Measurements from ENCODE around the gene KCNK3. TPM values are rescaled to one million over a fixed set of nuclear protein-coding genes. Genes with fewer than 3 reads are reported as not detected.
A peak's percentile ranks its signal among the peaks of the same experiment; 100 is the strongest.
"Not testable (repeated sequence)": the region's sequence is repeated elsewhere in the genome, so short reads cannot be mapped to it uniquely, and the experiment has no call there.

Gene KCNK3
- total RNA-seq, 1 donor = 2.3 TPM

DNA sequence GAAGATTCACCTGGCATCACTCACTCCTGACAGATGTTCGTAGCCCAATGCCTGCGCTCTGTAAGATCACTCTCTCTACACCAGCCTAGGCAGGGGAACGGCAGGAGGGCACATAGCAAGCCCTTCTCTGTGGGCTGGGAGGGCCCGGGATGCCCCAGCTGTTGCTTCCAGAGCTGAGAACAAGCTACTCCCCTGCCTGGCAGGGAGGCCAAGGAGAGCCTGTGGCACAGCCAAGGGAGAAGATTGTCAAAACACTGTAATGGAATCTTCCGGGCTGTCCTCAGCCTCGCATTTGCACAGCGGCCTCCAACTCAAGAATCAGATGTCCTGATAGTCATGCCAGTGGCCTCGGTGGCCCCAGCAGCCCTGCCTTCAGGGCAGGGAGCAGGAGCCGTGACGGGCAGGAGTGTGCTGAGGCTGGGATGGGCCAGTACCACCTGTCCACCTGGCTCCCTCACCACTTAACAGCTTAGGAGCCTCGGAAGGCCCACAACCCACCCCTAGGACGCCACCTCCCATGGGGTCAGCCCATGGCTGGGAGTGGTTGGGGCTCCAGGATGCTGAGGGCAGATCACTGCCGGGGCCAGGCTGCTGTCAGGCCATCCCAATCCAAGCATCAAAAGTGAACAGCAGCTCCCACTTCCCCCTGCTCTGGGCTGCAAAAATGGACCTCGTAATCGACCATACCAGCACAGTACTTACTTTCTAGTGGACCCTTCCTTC is 49.7 kb downstream of the KCNK3 start:
- DNase-seq (ENCODE audit: low read depth) = no peak
- TF ChIP-seq, protein P1, sequence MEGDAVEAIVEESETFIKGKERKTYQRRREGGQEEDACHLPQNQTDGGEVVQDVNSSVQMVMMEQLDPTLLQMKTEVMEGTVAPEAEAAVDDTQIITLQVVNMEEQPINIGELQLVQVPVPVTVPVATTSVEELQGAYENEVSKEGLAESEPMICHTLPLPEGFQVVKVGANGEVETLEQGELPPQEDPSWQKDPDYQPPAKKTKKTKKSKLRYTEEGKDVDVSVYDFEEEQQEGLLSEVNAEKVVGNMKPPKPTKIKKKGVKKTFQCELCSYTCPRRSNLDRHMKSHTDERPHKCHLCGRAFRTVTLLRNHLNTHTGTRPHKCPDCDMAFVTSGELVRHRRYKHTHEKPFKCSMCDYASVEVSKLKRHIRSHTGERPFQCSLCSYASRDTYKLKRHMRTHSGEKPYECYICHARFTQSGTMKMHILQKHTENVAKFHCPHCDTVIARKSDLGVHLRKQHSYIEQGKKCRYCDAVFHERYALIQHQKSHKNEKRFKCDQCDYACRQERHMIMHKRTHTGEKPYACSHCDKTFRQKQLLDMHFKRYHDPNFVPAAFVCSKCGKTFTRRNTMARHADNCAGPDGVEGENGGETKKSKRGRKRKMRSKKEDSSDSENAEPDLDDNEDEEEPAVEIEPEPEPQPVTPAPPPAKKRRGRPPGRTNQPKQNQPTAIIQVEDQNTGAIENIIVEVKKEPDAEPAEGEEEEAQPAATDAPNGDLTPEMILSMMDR (IDR thresholded peaks at IDR 0.05; ENCODE audit: insufficient read depth, low read length) = no peak

DNA sequence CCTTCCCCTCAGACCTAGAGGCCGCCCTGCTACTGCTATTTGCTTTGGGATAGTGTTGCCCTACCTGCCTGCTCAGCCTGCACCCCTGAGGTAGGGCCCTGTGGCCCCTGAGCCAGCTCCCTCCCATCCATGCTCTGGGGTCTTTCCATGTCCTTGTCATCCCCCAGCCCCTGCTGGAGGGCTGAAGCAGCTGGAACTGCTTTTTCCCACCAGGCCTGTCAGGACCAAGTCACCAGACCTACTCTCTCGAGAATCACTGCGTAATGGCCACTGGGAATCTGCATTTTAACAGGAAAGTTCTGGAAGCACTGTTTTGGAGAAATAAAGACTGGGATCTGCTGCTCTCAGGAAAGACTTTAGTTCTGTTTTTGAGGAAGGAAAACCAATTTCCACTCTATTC is 51.3 kb downstream of the KCNK3 start:
- TF ChIP-seq, protein P1 (IDR thresholded peaks at IDR 0.05; ENCODE audit: insufficient read depth, low read length) = peak; percentile 3
- H3K4me3 ChIP-seq (ENCODE audit: low read depth, low read length) = no peak overlapping the region
- DNase-seq (ENCODE audit: low read depth) = no peak

More for the DNA sequence above, 49.7 kb downstream of the KCNK3 start:
- H3K4me3 ChIP-seq (ENCODE audit: low read depth, low read length) = no peak overlapping the region

DNA sequence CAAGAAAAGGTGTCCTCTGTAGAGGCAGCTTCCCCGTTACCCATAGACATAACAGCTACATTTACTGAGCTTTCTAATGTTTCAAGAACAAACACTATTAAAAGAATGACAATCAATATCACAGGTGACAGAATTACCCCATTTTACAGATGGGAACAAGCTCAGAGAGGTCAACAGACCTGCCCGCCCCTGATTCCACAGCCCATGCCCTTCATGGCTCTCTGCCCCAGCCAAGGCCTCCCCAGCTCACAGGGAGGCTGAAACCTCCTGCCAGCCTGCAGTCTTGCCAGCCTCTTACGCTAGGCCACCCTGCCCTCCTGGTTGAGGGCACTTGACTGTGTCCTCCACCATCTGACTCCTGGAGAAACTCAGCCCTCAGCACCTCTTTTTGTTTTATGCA is 52.4 kb downstream of the KCNK3 start:
- H3K4me3 ChIP-seq (ENCODE audit: low read depth, low read length) = no peak overlapping the region
- TF ChIP-seq, protein P1 (IDR thresholded peaks at IDR 0.05; ENCODE audit: insufficient read depth, low read length) = no peak
- DNase-seq (ENCODE audit: low read depth) = no peak

DNA sequence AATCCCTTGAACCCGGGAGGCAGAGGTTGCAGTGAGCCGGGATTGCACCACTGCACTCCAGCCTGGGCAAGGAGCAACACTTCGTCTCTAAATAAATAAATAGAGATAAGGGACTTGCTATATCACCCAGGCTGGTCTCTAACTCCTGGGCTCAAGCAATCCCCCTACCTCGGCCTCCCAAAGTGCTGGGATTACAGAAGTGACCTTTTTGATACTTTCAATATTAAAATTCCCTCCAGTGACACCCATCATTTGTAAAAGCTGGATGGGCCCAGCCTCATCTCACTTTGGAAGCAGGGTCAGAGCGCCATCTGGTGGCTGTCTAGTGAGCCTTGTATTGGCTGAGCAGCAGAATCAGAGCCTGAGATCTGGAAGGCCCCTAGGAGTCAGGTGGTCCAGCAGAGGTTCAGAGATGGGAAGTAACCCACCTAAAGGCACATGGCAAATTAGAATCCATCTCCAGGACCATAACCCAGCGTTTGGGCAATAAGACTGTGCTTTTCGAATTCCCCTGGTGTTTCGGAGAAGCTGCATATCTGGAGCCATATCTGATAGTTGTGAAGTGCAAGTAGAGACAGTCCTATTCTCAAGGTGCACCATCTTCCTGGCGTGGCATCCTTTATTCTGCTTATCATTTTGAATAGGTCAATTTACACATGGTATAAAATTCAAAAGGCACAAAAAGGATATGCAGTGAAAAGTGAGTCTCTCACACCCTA is 53.2 kb downstream of the KCNK3 start:
- DNase-seq (ENCODE audit: low read depth) = peak; percentile 87
- no peak overlapping the region for H3K4me3 ChIP-seq (ENCODE audit: low read depth, low read length)
- TF ChIP-seq, protein P1 (IDR thresholded peaks at IDR 0.05; ENCODE audit: insufficient read depth, low read length) = peak; percentile 97

DNA sequence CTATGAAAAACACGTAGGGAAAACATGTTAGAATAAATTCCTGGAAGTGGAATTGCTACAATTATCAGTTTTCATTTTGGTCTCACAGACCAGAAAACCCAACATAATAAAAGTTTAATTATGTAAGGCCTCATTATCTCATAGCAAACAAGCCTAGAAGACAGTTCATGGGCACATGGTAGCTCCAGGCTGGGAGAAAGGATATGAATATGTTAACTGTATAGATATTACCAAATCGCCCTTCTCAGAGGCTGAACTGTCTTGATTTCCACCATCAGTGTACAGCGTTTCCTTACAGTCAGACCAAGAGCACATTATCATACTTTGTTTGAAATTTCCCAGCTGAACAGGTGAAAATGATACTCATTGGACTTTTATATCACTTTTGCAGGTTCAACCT is 54.4 kb downstream of the KCNK3 start:
- TF ChIP-seq, protein P1 (IDR thresholded peaks at IDR 0.05; ENCODE audit: insufficient read depth, low read length) = no peak
- no peak overlapping the region for H3K4me3 ChIP-seq (ENCODE audit: low read depth, low read length)
- no peak for DNase-seq (ENCODE audit: low read depth)

DNA sequence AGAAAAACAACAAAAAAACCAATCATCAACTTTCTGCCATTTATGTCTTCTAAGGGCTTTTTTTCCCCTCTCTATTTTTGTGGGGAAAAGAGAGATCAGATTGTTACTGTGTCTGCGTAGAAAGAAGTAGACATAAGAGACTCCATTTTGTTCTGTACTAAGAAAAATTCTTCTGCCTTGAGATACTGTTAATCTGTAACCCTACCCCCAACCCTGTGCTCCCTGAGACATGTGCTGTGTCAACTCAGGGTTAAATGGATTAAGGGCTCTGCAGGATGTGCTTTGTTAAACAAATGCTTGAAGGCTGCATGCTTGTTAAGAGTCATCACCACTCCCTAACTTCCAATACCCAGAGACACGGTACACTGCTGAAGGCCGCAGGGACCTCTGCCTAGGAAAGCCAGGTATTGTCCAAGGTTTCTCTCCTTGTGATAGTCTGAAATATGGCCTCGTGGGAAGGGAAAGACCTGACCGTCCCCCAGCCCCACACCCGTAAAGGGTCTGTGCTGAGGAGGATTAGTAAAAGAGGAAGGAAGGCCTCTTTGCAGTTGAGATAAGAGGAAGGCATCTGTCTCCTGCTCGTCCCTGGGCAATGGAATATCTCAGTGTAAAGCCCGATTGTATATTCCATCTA is 57.4 kb downstream of the KCNK3 start:
- H3K4me3 ChIP-seq (ENCODE audit: low read depth, low read length); DNase-seq (ENCODE audit: low read depth): not testable (repeated sequence)

DNA sequence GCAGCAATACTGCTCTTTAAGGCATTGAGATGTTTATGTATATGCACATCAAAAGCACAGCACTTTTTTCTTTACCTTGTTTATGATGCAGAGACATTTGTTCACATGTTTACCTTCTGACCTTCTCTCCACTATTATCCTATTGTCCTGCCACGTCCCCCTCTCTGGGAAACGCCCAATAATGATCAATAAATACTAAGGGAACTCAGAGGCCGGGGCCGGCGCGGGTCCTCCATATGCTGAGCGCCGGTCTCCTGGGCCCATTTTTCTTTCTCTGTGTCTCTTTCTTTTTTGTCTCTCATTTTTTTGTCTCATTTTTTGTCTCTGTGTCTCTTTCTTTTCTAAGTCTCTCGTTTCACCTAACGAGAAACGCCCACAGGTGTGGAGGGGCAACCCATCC is 57.9 kb downstream of the KCNK3 start:
- not testable (repeated sequence) for H3K4me3 ChIP-seq (ENCODE audit: low read depth, low read length); DNase-seq (ENCODE audit: low read depth)
